HTERT RPE-1 (cell line): ENCODE results near the gene LYG1.
"Not testable (repeated sequence)": the region's sequence is repeated elsewhere in the genome, so short reads cannot be mapped to it uniquely, and the experiment has no call there.

ENCODE experiments used
- in situ Hi-C: fragments of 300-500 bp; cut with MboI; formaldehyde crosslinking; loops from 4 replicates; pipeline ENCODE4 v1.14.3; 2020; ENCODE audit warnings: low sequenced_read_pairs

LYG1 gene

DNA sequence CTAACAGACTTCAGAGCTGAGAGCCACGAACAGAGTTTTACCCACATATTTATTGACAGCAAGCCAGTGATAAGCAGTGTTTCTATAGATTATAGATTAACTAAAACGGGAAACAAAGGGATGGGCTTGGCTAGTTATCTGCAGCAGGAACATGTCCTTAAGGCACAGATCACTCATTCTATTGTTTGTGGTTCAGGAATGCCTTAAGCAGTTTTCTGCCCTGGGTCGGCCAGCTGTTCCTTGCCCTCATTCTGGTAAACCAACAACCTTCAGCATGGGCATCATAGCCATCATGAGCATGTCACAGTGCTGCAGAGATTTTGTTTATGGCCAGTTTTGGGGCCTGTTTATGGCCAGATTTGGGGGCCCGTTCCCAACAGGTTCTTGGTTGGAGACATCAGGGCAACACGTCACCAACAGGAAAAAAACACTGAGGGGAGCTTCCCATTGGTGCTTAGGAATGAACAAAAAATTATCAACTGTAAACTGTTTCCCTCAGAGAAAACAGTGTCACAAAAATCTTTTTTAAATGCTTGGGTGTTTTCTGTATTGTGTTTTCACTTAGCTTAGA lies 22.7 kb downstream of the LYG1 start:
- in situ Hi-C loops = not testable (repeated sequence)

DNA sequence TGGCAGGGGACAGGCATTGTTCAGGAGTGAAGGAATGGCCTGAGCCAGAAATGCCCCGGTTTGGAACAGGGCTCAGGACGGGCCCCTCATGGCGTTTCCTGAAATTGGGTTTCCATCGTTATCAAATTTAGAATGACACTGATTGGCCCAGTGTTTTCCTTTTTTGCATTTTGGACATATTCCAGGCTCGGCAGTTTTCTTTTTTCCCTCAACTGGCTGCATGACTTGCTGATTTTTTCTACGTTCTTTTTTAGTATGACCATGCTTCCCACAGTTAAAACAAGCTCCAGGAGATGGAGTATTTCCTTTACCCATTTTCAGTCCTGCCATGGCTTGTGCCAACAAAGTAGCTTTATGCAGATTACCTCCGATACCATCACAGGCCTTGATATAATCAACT lies 25.1 kb downstream of the LYG1 start:
- in situ Hi-C loops = no loop called here

DNA sequence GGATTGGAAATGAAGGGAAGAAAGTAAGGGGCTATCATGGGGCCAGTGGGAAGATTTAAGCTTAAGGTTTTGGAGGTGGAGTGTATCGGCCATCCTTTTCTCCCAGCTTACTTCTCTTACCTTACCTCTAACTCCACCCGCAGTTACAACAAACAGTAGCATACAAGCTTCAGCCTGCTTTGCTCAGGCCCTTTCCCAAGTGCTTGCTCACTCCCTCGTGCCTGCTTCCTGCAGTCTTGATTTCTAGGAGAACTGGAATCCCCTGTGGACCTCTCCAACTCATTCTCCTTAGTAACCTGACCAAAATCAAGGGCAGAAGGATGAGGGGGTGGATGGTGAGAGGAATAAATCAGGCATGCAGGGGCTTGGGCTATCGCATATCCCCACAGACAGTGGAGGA lies 39.8 kb downstream of the LYG1 start:
- in situ Hi-C loops = no loop called here

DNA sequence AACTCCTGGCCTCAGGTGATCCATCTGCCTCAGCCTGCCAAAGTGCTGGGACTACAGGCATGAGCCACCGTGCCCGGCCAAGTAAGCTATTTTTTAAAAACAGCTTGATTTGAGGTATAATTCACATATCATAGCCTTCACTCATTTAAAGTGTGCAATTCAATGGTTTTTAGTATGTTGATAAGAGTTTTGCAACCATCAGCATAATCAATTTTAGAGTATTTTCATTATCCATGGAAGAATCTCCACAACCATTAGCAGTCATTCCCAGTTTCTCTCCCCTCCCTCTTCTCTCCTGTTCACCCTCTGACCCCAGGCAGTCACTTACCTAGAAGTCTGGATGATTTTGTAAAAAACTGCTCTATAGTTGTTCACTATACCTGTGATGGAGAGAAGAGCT lies 40.8 kb downstream of the LYG1 start:
- in situ Hi-C loops = no loop called here

DNA sequence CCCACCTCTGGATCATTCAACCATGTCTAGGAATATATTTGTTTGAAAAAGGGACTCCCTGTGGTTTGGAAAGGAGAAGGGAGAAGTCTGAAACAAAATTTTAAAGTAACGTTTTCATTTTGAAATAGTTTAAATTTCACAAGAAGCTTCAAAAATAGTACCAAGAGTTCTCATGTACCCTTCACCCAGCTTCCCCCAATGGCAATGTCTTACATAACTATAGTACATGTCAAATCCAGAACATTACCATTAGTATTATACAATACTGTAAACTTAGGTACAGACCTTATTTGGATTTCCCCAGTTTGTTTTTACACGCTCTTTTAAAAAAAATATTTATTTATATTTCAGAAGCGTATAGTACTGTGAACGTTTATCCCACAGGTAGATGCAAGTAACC lies 41.5 kb downstream of the LYG1 start:
- in situ Hi-C loops = no loop called here

DNA sequence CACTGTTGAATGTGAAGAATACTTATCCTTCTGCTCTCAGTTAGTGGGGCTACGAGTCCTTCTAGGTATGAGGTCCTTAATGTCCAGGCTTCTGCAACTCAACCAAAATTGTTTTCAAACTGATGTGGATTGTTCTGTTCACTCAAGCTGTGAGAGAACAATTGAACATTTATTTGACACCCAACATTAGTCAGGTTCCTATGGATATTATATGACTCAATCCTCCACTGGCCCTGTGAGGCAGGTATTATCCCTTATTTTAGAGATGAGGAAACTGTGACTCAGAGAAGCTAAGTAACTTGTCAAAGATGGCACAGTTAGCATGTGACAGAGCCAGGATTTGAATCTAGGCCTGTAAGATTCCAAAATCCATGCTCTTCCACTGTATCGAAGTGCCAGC lies 44.3 kb downstream of the LYG1 start:
- in situ Hi-C loops = no loop called here

DNA sequence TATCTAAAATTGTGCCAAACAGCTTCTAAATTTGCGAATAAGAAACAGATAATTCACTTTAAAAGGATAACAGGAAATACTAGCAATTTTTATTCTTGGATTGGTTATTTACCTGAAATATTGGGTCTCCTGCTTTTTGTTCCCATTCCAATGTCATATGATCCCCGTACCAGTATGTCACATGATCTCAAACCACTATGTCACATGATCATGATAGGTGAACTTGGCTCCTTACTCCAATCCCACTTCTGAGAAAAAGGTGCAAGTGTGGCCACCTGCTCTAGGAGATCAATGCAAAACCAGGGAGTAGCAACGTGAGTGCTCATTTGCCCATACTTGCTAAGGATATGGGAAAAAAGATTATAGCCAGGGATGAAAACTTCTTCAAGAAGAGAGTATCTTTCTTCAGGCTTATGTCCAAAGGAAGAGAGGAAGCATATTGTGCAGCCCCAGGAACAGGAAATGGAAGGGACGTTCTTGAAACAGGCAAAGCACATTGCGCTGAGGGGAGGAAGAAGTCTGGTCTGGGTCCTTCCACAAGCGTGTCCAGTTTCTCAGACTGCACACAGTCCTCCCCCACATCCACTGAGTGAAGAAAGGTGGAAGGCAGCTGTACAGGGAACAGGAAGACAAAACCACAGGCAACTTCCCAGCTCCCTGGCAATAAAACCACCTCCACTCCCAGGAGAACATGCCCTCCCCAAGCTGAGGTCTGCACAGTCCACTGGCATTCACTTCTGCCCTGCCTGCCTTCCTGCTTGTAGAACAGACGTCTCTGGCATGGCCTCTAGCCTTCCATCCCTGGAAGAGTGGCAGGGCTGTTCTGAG lies 45.3 kb downstream of the LYG1 start, which contains the start of gene LYG2:
Gene LYG2, minus strand, starts transcription at position 176 of the 828 bp plus-strand sequence. CDS start 1,406 bp downstream, outside the sequence.
- in situ Hi-C loops = no loop called here

DNA sequence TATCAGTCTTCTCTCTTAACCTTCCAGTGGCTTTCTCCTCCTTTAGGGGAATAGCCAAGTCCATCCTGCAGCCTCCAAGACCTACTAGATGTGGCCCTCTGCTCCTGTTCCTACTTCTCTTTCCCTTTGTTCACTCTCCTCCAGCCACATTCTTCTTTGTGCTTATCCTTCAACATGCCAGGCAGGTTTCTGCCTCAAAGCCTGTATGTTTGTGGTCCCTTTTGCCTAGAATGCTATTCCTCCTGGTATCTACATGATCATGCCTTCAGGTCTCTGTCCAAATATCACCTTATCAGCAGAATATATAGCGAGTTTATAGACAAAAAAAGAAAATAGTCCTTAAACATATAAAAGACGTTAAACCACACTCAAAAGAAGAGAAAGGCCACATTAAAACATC lies 51.0 kb downstream of the LYG1 start:
- in situ Hi-C loops = no loop called here

DNA sequence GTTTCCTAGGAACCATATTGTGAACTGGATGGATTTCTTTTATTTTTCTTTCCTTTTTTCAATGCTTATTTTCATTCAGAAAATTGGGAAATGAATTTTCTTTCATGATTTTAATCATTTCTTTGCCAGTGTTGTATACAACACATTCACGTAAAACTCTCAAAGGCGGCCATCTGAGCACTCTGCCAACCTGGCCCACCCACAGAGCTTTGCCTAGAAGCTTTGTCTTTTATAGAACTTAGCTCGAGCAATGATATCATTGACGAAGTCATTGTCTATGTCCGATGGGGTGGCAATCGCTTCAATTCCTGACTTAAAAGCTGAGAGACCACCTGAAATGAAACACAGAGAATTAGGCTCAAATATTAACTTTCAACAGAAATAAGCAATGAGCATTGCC lies 58.8 kb downstream of the LYG1 start:
- in situ Hi-C loops = no loop called here

DNA sequence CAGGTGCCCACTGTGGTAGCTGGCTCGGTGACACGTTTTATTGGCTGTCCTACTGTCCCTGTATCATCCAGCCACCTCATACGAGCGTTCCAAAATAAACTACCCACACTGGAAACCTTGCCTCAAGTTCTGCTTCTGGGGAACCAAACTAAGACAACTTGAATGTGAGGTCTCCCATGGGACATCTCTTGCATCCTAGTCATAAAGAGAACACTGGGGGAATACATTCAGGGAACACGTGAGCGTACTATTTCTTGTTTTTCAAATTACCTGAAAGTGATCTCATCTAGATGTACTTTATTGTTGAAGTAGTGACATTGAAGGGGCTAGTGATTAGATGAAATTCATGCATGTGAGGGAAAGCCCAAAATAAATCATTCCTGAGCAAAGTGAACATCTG lies 60.6 kb downstream of the LYG1 start:
- in situ Hi-C loops = no loop called here

DNA sequence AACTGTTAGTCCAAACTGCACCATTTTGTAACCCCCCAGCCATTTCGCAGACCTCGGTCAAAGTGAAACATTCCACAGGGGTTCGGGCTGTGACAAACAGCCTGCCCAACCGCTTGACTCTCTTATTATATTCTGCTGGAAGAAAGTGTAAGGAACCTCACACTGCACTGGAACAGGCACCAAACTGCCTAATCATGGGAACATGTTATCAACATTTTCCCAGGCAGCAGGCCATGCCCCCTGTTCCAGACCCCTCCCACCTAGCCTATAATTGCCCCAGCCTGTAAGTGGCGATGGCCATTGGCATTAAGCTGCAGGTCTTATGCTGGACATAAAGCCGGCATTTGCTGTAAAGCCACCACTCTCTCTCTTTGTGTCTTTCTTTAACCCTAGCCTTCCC lies 62.4 kb downstream of the LYG1 start:
- in situ Hi-C loops = no loop called here
